Activated T-cell treated with anti-CD3 and anti-CD28 coated beads for 4 hours (primary cell): ENCODE data around the gene NPFFR1.

ENCODE experiments used
- DNase-seq: peaks from one replicate; pipeline ENCODE4 v3.0.0-alpha.2; 2020

The NPFFR1 gene

DNA sequence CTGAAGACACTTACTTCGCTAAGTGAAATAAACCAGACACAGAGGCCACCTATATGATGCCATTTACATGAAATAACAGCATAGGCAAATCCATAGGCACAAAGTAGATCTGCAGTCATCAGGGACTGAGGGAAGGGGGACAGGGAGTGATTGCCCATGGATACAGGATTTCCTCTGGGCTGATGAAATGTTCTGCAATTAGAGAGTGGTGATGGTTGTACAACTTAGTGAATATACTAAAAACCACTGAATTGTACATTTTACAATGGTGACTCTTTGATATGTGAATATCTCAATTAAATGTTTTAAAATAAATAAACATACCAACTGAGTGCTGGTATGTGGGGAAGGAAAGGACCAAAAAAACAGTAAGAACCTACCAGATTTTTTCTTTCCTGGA, 70.9 kb downstream of the NPFFR1 start:
- no peak for DNase-seq

GRCh38 chr10:70212277-70212676, 71.5 kb downstream of the NPFFR1 start:
- DNase-seq = no peak

- DNase-seq = no peak
These were observed 77.0 kb downstream of the NPFFR1 start for GRCh38 chr10:70206762-70207161.

- DNase-seq = no peak
These were observed 82.7 kb downstream of the NPFFR1 start for GRCh38 chr10:70201105-70201504.

- no peak for DNase-seq
These were observed 84.9 kb downstream of the NPFFR1 start for GRCh38 chr10:70198696-70199466.
